ENCODE data around the gene CS. TPM values are rescaled to one million over a fixed set of nuclear protein-coding genes. Genes with fewer than 3 reads are reported as not detected.

Gene CS
- total RNA-seq, 1 experiment from 2014 or later: 250 TPM

DNA sequence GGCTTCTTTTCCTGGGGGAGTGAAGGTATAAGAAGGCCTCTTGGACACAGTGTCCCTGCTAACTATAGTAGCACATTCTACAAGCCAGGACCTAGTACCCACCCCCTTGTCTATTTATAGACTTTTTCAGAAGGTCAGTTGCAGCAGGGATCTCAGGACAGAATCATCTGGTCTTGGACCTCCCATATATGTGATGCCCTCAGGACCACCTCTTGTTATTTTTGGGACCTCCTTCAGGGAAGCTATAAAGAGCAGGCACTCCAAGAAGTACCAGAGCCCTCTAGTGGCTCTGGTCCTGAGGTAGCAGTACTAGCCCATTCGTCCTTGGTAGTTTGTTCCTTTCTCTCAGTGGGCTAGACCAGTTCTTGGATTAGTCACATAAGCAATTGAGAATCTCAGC, 29.1 kb downstream of the CS start:
- H3T11ph ChIP-seq (ENCODE audit: low read length): no peak overlapping the region
- TF ChIP-seq, protein P1, sequence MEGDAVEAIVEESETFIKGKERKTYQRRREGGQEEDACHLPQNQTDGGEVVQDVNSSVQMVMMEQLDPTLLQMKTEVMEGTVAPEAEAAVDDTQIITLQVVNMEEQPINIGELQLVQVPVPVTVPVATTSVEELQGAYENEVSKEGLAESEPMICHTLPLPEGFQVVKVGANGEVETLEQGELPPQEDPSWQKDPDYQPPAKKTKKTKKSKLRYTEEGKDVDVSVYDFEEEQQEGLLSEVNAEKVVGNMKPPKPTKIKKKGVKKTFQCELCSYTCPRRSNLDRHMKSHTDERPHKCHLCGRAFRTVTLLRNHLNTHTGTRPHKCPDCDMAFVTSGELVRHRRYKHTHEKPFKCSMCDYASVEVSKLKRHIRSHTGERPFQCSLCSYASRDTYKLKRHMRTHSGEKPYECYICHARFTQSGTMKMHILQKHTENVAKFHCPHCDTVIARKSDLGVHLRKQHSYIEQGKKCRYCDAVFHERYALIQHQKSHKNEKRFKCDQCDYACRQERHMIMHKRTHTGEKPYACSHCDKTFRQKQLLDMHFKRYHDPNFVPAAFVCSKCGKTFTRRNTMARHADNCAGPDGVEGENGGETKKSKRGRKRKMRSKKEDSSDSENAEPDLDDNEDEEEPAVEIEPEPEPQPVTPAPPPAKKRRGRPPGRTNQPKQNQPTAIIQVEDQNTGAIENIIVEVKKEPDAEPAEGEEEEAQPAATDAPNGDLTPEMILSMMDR (conservative IDR thresholded peaks at IDR 0.05): peak; percentile 68
- H3K23ac ChIP-seq (ENCODE audit: insufficient read length, low read depth, low read length): no peak overlapping the region
- Mint-ChIP-seq H3K4me3 (peak overlapping the region in 1 of 2 experiments; percentile 12; a peak in 2 of 5 replicates), H3K27me3 (ENCODE audit: low read depth) (no peaks in the 10 kb centered on the region), H3K27ac (no peak overlapping the region), H3K4me1 (peaks cover 11 to 12% of the 10 kb centered on the region in 2 experiments), H3K9me3 (no peaks in the 10 kb centered on the region; a peak in 1 of 5 replicates), H3K36me3 (ENCODE audit: insufficient read depth in 1 of 3, low read depth in 3 of 3) (peaks cover 35 to 70% (median 55%) of the 10 kb centered on the region in 3 experiments; a peak in 6 of 7 replicates)
- H4K5ac ChIP-seq (ENCODE audit: insufficient read length, low read depth, low read length): no peak overlapping the region
- H2AK5ac ChIP-seq (ENCODE audit: insufficient read length, low read length): no peak overlapping the region
- no peak overlapping the region for H3K9ac ChIP-seq (ENCODE audit: extremely low read depth, insufficient read length, low read length)
- H3K9me3 ChIP-seq (ENCODE audit: control insufficient read depth, low read depth, low read length): no peaks in the 10 kb centered on the region
- H2BK15ac ChIP-seq (ENCODE audit: low read depth, low read length): no peak overlapping the region
- H4K91ac ChIP-seq (ENCODE audit: insufficient read length, low read depth, low read length): no peak overlapping the region
- no peak overlapping the region for H3K4me2 ChIP-seq (ENCODE audit: insufficient read depth, insufficient read length, low read length)
- DNase-seq: no peak
- H2AFZ ChIP-seq (ENCODE audit: low read length): no peak overlapping the region
- H2BK12ac ChIP-seq (ENCODE audit: insufficient read length, low read depth, low read length): no peak overlapping the region
- H3K79me2 ChIP-seq (ENCODE audit: insufficient read depth, low read length): no peaks in the 10 kb centered on the region
- H3K56ac ChIP-seq (ENCODE audit: insufficient read length, low read depth, low read length): no peak overlapping the region
- no peaks in the 10 kb centered on the region for H3K27me3 ChIP-seq (ENCODE audit: insufficient read depth, low read length)
- no peak overlapping the region for H3K18ac ChIP-seq (ENCODE audit: insufficient read length, low read depth, low read length)
- H3K79me1 ChIP-seq (ENCODE audit: insufficient read depth, low read depth, low read length, poor library complexity, severe bottlenecking): no peaks in the 10 kb centered on the region
- no peaks in the 10 kb centered on the region for H3K4me1 ChIP-seq (ENCODE audit: insufficient read depth, low read length)
- H2BK20ac ChIP-seq (ENCODE audit: low read depth, low read length, poor library complexity, severe bottlenecking): no peak overlapping the region
- H3K23me2 ChIP-seq (ENCODE audit: insufficient read length, low read depth, low read length, poor library complexity, severe bottlenecking): peaks cover 3% of the 10 kb centered on the region
- no peak overlapping the region for H3K27ac ChIP-seq (ENCODE audit: insufficient read length, low read depth, low read length)
- no CpG with 5 or more reads among the region's 1 CpG for WGBS (ENCODE audit: extremely low coverage, insufficient read length, low lambda C conversion rate)
- no peaks in the 10 kb centered on the region for H4K20me1 ChIP-seq (ENCODE audit: control insufficient read depth, insufficient read depth, insufficient read length)
- H2BK120ac ChIP-seq (ENCODE audit: low read depth, low read length, poor library complexity, severe bottlenecking): no peak overlapping the region
- H4K8ac ChIP-seq (replicated peaks; ENCODE audit: insufficient read length, low read depth, low read length): no peak overlapping the region
- no peak overlapping the region for H3K4ac ChIP-seq (ENCODE audit: low read depth, low read length)
- no peak overlapping the region for H2BK5ac ChIP-seq (ENCODE audit: insufficient read length, low read length)
- H3K14ac ChIP-seq (ENCODE audit: insufficient read depth, low read length): no peak overlapping the region

Data from H9 (cell line).